ENCODE data around the gene ADGRB3.

ADGRB3 gene

GRCh38 chr6:69338431-69339162, 703.5 kb downstream of the ADGRB3 start:
- Histone ChIP-seq H3K4me1 (ENCODE audit: control insufficient read depth, insufficient read depth, low read depth, low read length) (no peaks in the 10 kb centered on the region), H3K23ac (ENCODE audit: low read length in 2 of 2) (no peak overlapping the region), H3K4me3 (ENCODE audit: insufficient read depth in 1 of 2, low read depth in 1 of 2, low read length in 2 of 2) (no peak overlapping the region), H3K27me3 (ENCODE audit: control insufficient read depth in 1 of 2, insufficient read depth in 1 of 2, low read length in 2 of 2) (no peaks in the 10 kb centered on the region), H3K18ac (ENCODE audit: low read depth in 1 of 2, low read length in 2 of 2) (no peak overlapping the region), H3K79me1 (replicated peaks; ENCODE audit: low read length, poor library complexity, severe bottlenecking) (no peaks in the 10 kb centered on the region), H3K36me3 (ENCODE audit: control insufficient read depth in 1 of 2, insufficient read depth in 2 of 2, low read depth in 1 of 2, low read length in 2 of 2) (no peaks in the 10 kb centered on the region), H2AFZ (ENCODE audit: low read depth, low read length) (no peak overlapping the region), H2BK12ac (ENCODE audit: low read length in 2 of 2) (no peak overlapping the region), H4K91ac (ENCODE audit: low read length) (no peak overlapping the region), H3K9me3 (ENCODE audit: control insufficient read depth, low read length) (no peaks in the 10 kb centered on the region), H3K9ac (ENCODE audit: low read length) (no peak overlapping the region), H3K4me2 (ENCODE audit: low read length, poor library complexity, severe bottlenecking) (no peak overlapping the region), H4K8ac (ENCODE audit: low read length) (no peak overlapping the region), H2BK5ac (ENCODE audit: low read depth, low read length, poor library complexity, severe bottlenecking) (no peak overlapping the region), H2AK5ac (ENCODE audit: low read length, severe bottlenecking) (no peak overlapping the region), H2BK120ac (ENCODE audit: low read depth, low read length) (no peak overlapping the region), H3K14ac (ENCODE audit: low read length in 2 of 2) (no peak overlapping the region), H3K27ac (ENCODE audit: low read length, poor library complexity, severe bottlenecking) (no peak overlapping the region), H3K4ac (ENCODE audit: low read depth in 1 of 2, low read length in 2 of 2) (no peak overlapping the region), H2BK15ac (ENCODE audit: low read depth, poor library complexity, severe bottlenecking) (no peak overlapping the region)
- WGBS: 86% methylated on average over 1 of the region's 5 CpGs
- no peak for DNase-seq

- Histone ChIP-seq H3K4me1 (ENCODE audit: control insufficient read depth, insufficient read depth, low read depth, low read length) (no peaks in the 10 kb centered on the region), H2BK15ac (ENCODE audit: low read depth, poor library complexity, severe bottlenecking) (no peak overlapping the region), H3K79me1 (replicated peaks; ENCODE audit: low read length, poor library complexity, severe bottlenecking) (no peaks in the 10 kb centered on the region), H2BK5ac (ENCODE audit: low read depth, low read length, poor library complexity, severe bottlenecking) (no peak overlapping the region), H2AK5ac (ENCODE audit: low read length, severe bottlenecking) (no peak overlapping the region), H3K27ac (ENCODE audit: low read length, poor library complexity, severe bottlenecking) (no peak overlapping the region), H4K8ac (ENCODE audit: low read length) (no peak overlapping the region), H3K4me3 (ENCODE audit: insufficient read depth in 1 of 2, low read depth in 1 of 2, low read length in 2 of 2) (no peak overlapping the region), H3K36me3 (ENCODE audit: control insufficient read depth in 1 of 2, insufficient read depth in 2 of 2, low read depth in 1 of 2, low read length in 2 of 2) (no peaks in the 10 kb centered on the region), H2BK120ac (ENCODE audit: low read depth, low read length) (no peak overlapping the region), H3K23ac (ENCODE audit: low read length in 2 of 2) (no peak overlapping the region), H3K14ac (ENCODE audit: low read length in 2 of 2) (no peak overlapping the region), H4K91ac (ENCODE audit: low read length) (no peak overlapping the region), H2AFZ (ENCODE audit: low read depth, low read length) (no peak overlapping the region), H3K4me2 (ENCODE audit: low read length, poor library complexity, severe bottlenecking) (no peak overlapping the region), H3K9me3 (ENCODE audit: control insufficient read depth, low read length) (no peaks in the 10 kb centered on the region), H3K4ac (ENCODE audit: low read depth in 1 of 2, low read length in 2 of 2) (no peak overlapping the region), H3K18ac (ENCODE audit: low read depth in 1 of 2, low read length in 2 of 2) (no peak overlapping the region), H2BK12ac (ENCODE audit: low read length in 2 of 2) (no peak overlapping the region), H3K27me3 (ENCODE audit: control insufficient read depth in 1 of 2, insufficient read depth in 1 of 2, low read length in 2 of 2) (no peaks in the 10 kb centered on the region), H3K9ac (ENCODE audit: low read length) (no peak overlapping the region)
- no peak for DNase-seq
- 81% methylated on average over 6 of the region's 6 CpGs for WGBS
Measured at GRCh38 chr6:69339163-69339550, 704.1 kb downstream of the ADGRB3 start.

- Histone ChIP-seq H2BK5ac (ENCODE audit: low read depth, low read length, poor library complexity, severe bottlenecking) (no peak overlapping the region), H2BK12ac (ENCODE audit: low read length in 2 of 2) (no peak overlapping the region), H2BK120ac (ENCODE audit: low read depth, low read length) (no peak overlapping the region), H3K14ac (ENCODE audit: low read length in 2 of 2) (no peak overlapping the region), H3K4me3 (ENCODE audit: insufficient read depth in 1 of 2, low read depth in 1 of 2, low read length in 2 of 2) (no peak overlapping the region), H3K27me3 (ENCODE audit: control insufficient read depth in 1 of 2, insufficient read depth in 1 of 2, low read length in 2 of 2) (no peaks in the 10 kb centered on the region), H3K9ac (ENCODE audit: low read length) (no peak overlapping the region), H3K18ac (ENCODE audit: low read depth in 1 of 2, low read length in 2 of 2) (no peak overlapping the region), H3K23ac (ENCODE audit: low read length in 2 of 2) (no peak overlapping the region), H3K36me3 (ENCODE audit: control insufficient read depth in 1 of 2, insufficient read depth in 2 of 2, low read depth in 1 of 2, low read length in 2 of 2) (no peaks in the 10 kb centered on the region), H3K27ac (ENCODE audit: low read length, poor library complexity, severe bottlenecking) (no peak overlapping the region), H3K9me3 (ENCODE audit: control insufficient read depth, low read length) (no peaks in the 10 kb centered on the region), H2AFZ (ENCODE audit: low read depth, low read length) (no peak overlapping the region), H3K4me1 (ENCODE audit: control insufficient read depth, insufficient read depth, low read depth, low read length) (no peaks in the 10 kb centered on the region), H4K91ac (ENCODE audit: low read length) (no peak overlapping the region), H2AK5ac (ENCODE audit: low read length, severe bottlenecking) (no peak overlapping the region), H3K79me1 (replicated peaks; ENCODE audit: low read length, poor library complexity, severe bottlenecking) (no peaks in the 10 kb centered on the region), H3K4ac (ENCODE audit: low read depth in 1 of 2, low read length in 2 of 2) (no peak overlapping the region), H3K4me2 (ENCODE audit: low read length, poor library complexity, severe bottlenecking) (no peak overlapping the region), H4K8ac (ENCODE audit: low read length) (no peak overlapping the region), H2BK15ac (ENCODE audit: low read depth, poor library complexity, severe bottlenecking) (no peak overlapping the region)
- WGBS: no CpG with 5 or more reads among the region's 1 CpG
- no peak for DNase-seq
Measured at GRCh38 chr6:69340196-69340595, 705.1 kb downstream of the ADGRB3 start.

DNA sequence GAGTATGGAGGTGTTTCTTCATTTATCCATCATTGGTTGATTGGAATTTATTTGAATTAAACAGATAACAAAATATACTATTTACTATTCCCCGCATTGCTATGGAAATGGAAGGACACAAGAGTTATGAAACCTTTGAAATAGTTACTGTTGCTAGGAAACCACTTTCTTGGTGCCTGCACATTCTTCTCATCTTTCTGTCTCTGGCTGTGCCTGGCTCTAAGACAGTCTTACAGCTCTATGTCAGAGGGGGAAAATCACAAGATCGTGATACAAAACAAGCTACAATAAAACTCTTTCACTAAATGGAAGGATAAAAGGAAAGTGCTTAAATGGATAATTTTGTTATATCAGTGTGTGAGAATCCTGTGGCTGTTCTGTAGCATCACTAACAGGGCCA, 708.8 kb downstream of the ADGRB3 start:
- no peak overlapping the region for H3K23ac ChIP-seq (ENCODE audit: low read length in 2 of 2)
- no peaks in the 10 kb centered on the region for H3K4me1 ChIP-seq (ENCODE audit: control insufficient read depth, insufficient read depth, low read depth, low read length)
- H3K36me3 ChIP-seq (ENCODE audit: control insufficient read depth in 1 of 2, insufficient read depth in 2 of 2, low read depth in 1 of 2, low read length in 2 of 2): no peaks in the 10 kb centered on the region
- H3K79me1 ChIP-seq (replicated peaks; ENCODE audit: low read length, poor library complexity, severe bottlenecking): no peaks in the 10 kb centered on the region
- no peak overlapping the region for H2BK120ac ChIP-seq (ENCODE audit: low read depth, low read length)
- H2AFZ ChIP-seq (ENCODE audit: low read depth, low read length): no peak overlapping the region
- peak; percentile 34 for DNase-seq
- H2AK5ac ChIP-seq (ENCODE audit: low read length, severe bottlenecking): no peak overlapping the region
- no peak overlapping the region for H2BK12ac ChIP-seq (ENCODE audit: low read length in 2 of 2)
- no peak overlapping the region for H3K4ac ChIP-seq (ENCODE audit: low read depth in 1 of 2, low read length in 2 of 2)
- 83% methylated on average over 1 of the region's 2 CpGs for WGBS
- H3K27ac ChIP-seq (ENCODE audit: low read length, poor library complexity, severe bottlenecking): no peak overlapping the region
- H2BK15ac ChIP-seq (ENCODE audit: low read depth, poor library complexity, severe bottlenecking): no peak overlapping the region
- no peak overlapping the region for H4K91ac ChIP-seq (ENCODE audit: low read length)
- no peak overlapping the region for H3K14ac ChIP-seq (ENCODE audit: low read length in 2 of 2)
- H3K4me2 ChIP-seq (ENCODE audit: low read length, poor library complexity, severe bottlenecking): no peak overlapping the region
- H3K27me3 ChIP-seq (ENCODE audit: control insufficient read depth in 1 of 2, insufficient read depth in 1 of 2, low read length in 2 of 2): no peaks in the 10 kb centered on the region
- H3K4me3 ChIP-seq (ENCODE audit: insufficient read depth in 1 of 2, low read depth in 1 of 2, low read length in 2 of 2): no peak overlapping the region
- H3K9me3 ChIP-seq (ENCODE audit: control insufficient read depth, low read length): no peaks in the 10 kb centered on the region
- H2BK5ac ChIP-seq (ENCODE audit: low read depth, low read length, poor library complexity, severe bottlenecking): no peak overlapping the region
- no peak overlapping the region for H4K8ac ChIP-seq (ENCODE audit: low read length)
- no peak overlapping the region for H3K18ac ChIP-seq (ENCODE audit: low read depth in 1 of 2, low read length in 2 of 2)
- H3K9ac ChIP-seq (ENCODE audit: low read length): no peak overlapping the region
